Inflammatory macrophage treated with lipopolysaccharide for 4 hours (primary cell): Measurements from ENCODE around the gene KCNC1.
A peak's percentile ranks its signal among the peaks of the same experiment; 100 is the strongest.

Experiments used
- DNase-seq: peaks from one replicate; pipeline ENCODE4 v3.0.0-alpha.2; 2020

The KCNC1 gene

DNA sequence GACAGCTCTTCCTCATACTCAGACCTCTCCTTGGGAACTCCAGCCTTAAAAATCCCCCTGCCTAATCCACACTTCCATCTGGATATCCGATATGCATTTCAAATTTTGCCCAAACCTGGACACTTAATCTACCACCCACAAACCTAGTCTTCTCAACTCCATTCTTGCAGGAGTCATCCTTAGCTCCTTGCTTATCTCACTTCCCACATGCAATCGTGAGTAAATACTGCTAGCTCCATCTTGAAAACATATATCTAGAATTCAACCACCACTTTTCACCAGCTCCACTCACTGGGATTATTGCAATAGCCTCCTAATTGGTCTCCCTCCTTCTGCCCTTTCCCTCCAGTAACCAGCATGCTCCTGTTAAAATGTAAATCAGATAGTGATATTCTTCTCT is 17.8 kb upstream of the KCNC1 start:
- no peak for DNase-seq

DNA sequence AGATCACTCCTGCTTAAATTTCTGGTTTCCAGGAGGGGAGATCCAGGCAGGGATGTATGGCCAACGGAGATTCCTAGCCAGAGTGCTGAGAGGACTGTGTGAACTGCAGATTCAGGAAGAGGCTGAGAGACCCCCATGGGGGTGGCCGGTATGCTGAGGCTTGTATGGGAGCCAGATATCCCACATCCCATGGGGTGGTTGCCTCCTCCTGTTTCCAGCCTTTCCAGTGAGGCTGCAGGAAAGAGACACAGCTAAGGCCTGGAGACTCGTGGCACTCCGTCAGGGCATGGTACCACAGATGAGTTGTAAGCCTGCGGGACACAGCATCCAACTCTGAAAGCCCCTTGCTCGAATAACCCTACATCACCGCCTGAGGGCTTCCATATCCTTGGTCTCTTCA is 16.6 kb upstream of the KCNC1 start:
- DNase-seq, result no peak

DNA sequence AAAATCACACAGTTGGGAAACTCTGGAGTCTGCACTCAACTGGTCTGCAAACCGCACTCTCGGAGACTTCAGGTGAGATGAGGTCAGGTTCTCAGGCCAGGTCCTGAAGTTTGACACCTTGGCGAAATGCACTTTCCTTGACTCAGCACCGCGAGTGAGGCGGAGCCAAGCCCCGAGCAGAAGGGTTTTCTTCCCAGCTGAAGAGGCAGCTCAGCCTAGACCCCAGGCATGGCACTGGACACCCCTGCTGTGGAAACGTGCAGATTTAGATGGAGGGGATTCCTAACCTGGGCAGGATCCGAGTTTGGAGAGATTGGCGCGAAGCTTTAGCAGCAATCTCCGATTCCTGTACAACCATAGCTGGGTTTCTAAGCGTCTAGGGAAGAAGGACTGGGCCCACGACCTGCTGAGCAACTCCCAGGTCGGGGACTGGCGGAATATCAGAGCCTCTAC is 16.0 kb upstream of the KCNC1 start:
- no peak for DNase-seq

DNA sequence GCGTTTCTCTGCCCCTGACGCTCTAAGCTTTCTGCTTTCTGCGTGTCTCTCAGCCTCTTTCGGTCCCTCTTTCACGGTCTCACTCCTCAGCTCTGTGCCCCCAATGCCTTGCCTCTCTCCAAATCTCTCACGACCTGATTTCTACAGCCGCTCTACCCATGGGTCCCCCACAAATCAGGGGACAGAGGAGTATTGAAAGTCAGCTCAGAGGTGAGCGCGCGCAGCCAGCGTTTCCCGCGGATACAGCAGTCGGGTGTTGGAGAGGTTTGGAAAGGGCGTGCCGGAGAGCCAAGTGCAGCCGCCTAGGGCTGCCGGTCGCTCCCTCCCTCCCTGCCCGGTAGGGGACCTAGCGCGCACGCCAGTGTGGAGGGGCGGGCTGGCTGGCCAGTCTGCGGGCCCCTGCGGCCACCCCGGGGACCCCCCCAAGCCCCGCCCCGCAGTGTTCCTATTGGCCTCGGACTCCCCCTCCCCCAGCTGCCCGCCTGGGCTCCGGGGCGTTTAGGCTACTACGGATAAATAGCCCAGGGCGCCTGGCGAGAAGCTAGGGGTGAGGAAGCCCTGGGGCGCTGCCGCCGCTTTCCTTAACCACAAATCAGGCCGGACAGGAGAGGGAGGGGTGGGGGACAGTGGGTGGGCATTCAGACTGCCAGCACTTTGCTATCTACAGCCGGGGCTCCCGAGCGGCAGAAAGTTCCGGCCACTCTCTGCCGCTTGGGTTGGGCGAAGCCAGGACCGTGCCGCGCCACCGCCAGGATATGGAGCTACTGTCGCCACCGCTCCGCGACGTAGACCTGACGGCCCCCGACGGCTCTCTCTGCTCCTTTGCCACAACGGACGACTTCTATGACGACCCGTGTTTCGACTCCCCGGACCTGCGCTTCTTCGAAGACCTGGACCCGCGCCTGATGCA is 15.3 kb upstream of the KCNC1 start, which contains the start of gene MYOD1:
TSS of gene MYOD1 (plus strand) at position 544 of the 910 bp plus-strand sequence. CDS start at position 756, 212 bp downstream.
- DNase-seq, result no peak

DNA sequence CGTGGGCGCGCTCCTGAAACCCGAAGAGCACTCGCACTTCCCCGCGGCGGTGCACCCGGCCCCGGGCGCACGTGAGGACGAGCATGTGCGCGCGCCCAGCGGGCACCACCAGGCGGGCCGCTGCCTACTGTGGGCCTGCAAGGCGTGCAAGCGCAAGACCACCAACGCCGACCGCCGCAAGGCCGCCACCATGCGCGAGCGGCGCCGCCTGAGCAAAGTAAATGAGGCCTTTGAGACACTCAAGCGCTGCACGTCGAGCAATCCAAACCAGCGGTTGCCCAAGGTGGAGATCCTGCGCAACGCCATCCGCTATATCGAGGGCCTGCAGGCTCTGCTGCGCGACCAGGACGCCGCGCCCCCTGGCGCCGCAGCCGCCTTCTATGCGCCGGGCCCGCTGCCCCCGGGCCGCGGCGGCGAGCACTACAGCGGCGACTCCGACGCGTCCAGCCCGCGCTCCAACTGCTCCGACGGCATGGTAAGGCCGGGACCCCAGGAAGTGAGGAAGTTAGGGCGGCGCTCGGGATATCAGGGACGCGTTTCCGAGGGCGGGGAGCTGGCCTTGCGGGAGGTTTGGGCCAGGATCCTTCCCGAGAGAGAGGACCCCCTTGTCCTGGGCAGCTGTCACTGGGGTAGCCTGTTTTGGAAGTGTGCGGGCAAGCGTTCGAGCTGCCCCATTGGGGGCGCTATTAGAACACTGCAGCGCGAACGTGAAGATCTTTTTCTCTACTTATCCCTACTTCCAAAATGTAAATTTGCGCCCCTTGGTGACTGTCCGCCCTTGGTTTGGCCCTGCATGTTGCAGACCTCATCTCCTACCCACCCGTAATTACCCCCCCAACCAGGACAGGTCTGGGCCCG is 14.4 kb upstream of the KCNC1 start:
- DNase-seq, result no peak

DNA sequence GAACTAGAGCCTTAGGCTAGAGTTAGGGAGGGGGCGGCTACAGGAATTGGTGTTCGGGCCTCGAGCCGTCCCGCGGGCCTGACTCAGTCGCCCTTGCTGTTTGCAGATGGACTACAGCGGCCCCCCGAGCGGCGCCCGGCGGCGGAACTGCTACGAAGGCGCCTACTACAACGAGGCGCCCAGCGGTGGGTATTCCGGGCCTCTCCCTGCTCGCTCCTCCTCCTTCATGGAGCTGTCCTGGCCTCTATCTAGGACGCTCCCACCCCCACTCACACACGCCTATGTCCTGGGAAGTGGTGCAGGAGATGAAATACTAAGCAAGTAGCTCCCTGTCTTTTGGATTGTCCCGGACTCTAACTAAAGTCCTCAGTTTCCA is 13.8 kb upstream of the KCNC1 start:
- DNase-seq, result no peak

DNA sequence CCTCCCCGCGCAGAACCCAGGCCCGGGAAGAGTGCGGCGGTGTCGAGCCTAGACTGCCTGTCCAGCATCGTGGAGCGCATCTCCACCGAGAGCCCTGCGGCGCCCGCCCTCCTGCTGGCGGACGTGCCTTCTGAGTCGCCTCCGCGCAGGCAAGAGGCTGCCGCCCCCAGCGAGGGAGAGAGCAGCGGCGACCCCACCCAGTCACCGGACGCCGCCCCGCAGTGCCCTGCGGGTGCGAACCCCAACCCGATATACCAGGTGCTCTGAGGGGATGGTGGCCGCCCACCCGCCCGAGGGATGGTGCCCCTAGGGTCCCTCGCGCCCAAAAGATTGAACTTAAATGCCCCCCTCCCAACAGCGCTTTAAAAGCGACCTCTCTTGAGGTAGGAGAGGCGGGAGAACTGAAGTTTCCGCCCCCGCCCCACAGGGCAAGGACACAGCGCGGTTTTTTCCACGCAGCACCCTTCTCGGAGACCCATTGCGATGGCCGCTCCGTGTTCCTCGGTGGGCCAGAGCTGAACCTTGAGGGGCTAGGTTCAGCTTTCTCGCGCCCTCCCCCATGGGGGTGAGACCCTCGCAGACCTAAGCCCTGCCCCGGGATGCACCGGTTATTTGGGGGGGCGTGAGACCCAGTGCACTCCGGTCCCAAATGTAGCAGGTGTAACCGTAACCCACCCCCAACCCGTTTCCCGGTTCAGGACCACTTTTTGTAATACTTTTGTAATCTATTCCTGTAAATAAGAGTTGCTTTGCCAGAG is 13.2 kb upstream of the KCNC1 start:
- no peak for DNase-seq

DNA sequence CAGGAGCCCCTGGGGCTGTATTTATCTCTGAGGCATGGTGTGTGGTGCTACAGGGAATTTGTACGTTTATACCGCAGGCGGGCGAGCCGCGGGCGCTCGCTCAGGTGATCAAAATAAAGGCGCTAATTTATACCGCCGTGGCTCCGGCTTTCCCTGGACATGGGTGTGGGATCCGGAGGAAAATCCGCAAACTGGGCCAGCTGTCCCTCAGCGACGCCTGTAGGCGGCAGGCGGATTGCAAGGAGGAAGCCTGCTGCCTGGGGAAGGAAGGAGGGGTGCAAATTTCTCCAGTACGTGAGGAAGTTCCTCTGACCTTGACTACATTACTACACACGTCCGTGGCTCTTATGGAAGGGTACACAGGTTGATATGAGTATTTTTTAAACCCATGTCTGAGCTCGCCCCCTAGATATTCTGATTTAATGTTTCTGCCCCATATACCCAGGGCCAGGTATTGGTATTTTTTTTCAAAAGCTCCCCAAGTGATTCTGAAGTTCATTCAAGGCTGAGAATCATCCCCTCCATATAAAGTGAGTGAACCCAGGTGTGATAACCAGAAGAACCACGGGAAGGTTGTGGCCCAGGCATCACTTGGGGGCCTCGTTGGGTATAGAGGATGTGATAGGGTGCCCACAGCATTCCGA is 12.5 kb upstream of the KCNC1 start:
- DNase-seq, result no peak

DNA sequence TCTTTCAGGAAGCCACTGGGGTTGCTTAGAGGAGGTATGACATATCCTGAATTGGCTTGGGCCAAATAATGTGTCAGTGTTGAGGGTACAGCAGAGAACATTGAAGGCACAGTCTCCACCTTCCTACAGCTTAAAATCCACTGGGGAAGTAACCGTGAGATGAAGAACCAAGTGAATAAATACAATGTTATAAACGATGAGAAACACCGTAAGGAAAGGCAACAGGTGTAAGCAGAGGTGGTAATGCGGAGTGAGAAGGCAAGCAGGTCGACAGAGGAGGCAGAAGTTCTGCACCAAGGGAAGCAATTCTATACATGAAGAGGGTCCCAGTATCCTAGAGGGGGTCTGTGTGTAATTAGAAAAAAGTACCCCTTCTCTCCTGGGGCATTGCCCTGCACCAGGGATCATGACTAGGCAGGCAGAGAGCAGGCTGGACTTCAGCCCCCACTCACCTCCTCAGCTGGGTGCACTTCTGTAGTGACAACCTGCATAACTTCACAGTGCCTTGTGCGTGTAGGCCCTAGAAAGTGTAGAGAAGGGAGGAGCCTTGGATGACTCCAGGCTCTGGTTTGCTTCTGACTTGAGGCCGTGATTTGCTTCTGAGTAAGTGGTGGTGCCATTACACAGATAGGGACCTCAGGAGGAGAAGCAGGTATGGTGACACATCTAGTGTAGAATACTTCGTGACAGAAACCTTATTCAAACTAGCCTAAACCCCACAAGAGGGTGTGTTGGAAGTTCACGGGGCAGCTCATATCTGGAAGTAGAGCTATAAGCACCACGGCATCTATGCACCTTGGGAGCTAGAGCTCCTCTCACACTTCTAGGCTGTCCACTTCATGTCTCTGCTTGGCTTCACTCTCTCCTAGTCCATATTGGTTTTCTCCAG is 10.3 kb upstream of the KCNC1 start:
- no peak for DNase-seq

DNA sequence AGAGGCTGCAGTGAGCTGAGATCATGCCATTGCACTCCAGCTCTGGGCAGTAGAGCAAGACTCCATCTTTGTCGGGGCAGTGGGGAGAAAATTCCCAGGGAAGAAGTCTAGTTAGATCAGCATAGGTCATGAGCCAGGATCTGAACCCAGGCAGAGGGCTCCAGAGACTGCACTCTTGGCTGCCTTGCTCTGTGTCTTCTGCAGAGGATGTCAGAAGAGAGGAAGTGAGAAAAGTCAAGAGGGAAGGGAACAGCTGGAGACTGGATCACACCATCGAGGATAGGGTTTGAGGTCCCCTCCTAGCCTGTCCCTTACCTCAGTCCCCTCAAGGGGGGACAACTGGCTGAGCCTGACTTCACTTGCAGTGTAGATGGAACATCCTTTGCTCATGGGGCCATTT is 9.4 kb upstream of the KCNC1 start:
- no peak for DNase-seq

DNA sequence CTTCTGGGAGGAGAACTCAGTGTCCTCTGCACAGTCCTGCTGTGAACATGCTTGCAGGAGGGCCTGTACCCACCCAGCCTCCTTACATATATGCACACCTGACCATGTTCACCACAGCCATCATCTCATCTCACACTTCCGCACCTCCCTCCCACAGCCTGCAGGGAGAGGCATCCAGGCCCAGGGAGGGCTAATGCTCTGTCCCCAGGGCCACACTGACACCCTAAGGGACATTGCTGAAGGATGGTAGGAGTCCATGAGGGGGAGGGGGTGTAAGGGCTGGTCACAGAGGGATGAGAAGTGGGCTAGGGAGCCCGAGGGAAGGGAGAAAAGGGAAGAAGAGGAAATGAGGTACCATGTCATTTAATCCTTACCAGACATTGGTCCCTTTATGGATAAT is 4.4 kb upstream of the KCNC1 start:
- DNase-seq, result no peak

DNA sequence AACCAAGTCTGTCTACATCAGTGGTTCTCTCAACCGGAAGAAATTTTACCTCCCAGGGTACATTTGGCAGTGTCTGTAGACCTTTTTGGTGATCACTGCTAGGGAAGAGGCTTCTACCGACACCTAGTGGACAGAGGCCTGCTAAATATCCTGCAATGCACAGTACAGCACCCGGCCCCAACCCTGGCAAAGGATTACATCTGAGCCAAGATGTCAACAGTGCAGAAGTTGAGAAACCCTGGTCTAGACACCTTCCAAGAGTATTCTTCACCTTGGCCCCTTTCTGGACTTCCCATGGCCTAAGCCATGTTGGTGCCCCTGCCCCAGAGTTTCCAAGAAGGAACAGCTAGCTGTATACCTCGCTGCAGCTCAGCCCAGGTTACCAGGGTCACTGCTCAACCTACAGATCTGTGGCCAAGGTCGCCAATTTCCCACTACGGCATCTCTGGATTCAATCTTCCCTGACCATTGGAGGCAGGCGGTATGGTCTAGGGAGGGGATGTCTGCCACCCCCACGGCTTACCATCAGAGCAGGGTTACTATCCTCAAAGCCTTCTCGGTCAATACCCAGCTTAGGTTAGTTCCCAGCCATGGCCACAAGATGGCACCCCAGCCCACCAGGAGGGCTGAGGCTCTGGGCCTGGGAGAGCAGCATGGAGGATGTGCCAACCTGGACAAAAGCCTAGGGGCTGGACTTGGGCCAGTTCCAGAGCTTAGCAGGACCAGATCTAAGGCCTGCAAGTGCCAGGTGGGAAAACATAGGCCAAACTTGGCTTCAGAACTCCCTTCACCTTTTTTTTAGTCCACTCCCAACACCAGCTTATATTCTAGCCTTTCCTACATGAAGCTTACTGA is 3.7 kb upstream of the KCNC1 start:
- peak; percentile 53 for DNase-seq

DNA sequence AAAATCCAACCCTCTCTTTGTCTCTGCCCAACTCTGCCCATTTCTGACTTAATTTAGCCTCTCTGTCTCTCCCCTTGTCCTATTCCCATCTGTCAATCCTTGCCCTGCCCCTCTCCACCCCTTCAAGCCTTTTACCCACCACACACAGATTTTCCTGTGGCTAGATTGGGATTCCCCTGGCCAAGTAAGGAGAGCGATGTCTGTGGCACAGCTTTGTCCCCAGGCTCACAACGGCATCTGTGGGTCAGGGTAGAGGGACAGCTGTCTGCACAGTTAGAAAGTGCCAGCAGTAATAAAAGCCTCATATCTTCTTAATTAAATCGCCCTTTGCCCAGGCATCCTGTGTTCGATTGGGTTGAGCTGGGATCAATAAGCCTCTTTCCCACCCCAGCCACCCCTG is 1.3 kb upstream of the KCNC1 start:
- no peak for DNase-seq

DNA sequence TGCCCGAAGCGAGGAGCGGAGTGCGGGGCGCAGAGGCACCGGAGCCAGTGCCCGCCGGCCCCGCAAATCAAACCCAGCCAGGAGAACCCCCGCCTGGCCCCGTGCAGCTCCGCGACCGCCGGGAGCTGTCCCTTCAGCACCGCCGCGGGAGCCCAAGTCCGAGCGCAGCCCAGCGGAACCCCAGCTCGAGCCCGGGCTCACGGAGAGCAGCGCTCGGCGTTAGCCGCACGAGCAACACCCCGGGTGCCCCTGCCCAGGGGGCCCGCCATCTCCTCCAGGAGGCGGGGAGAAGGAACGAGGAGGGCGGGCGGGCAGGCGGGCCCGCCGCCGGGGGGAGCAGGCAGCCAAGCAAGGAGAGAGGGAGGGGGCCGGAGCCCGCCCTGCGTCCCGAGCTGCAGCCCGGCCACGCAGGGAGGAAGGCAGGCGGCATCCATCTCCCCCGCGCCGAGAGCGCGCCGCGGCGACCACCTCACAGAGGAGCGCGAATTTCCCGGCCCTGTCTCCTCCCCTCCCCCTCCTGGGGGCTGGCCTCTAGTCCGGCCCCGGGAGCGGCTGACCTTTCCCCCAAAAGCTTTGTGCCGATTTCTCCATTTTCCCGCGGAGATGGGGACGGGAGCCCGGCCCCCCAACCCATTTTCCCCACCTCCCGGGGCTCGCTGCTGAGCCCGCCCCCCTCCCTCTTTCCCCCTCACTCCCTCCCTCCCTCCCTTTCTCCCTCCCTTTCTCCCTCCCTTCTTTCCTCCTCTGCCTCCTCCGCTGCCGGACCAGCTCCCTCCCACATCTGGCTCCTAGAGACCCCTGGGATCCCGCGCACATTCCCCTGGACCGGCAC is 621 bp downstream of the KCNC1 start:
- peak; percentile 26 for DNase-seq

DNA sequence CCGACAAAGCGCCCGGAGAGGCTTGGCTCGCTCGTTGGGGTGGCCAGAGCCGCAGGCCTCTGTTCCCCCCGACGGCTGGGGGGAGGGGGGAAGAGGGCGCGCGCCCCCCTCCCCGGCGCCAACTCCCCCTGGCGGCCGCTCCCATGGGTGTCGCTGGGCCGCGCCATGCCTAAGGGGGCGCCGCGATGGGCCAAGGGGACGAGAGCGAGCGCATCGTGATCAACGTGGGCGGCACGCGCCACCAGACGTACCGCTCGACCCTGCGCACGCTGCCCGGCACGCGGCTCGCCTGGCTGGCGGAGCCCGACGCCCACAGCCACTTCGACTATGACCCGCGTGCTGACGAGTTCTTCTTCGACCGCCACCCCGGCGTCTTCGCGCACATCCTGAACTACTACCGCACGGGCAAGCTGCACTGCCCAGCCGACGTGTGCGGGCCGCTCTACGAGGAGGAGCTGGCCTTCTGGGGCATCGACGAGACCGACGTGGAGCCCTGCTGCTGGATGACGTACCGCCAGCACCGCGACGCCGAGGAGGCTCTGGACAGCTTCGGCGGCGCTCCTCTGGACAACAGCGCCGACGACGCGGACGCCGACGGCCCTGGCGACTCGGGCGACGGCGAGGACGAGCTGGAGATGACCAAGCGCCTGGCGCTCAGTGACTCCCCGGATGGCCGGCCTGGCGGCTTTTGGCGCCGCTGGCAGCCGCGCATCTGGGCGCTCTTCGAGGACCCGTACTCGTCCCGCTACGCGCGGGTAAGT is 1.4 kb downstream of the KCNC1 start:
- DNase-seq, result no peak

DNA sequence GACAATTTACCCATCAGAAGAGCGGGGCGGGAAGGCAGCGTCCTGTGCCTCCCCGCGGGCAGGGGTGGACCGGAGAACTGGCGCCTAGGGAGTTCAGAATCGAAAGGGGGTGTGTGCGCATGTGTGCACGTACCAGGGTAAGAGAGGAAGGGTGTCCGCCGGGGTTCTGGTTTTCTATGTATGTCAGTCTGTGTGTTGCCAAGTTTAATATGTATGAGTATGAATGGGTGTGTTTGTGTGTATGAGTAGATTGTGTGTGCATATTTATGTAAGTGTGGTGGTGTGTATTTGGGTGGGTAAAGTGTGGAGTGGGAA is 2.0 kb downstream of the KCNC1 start:
- no peak for DNase-seq

DNA sequence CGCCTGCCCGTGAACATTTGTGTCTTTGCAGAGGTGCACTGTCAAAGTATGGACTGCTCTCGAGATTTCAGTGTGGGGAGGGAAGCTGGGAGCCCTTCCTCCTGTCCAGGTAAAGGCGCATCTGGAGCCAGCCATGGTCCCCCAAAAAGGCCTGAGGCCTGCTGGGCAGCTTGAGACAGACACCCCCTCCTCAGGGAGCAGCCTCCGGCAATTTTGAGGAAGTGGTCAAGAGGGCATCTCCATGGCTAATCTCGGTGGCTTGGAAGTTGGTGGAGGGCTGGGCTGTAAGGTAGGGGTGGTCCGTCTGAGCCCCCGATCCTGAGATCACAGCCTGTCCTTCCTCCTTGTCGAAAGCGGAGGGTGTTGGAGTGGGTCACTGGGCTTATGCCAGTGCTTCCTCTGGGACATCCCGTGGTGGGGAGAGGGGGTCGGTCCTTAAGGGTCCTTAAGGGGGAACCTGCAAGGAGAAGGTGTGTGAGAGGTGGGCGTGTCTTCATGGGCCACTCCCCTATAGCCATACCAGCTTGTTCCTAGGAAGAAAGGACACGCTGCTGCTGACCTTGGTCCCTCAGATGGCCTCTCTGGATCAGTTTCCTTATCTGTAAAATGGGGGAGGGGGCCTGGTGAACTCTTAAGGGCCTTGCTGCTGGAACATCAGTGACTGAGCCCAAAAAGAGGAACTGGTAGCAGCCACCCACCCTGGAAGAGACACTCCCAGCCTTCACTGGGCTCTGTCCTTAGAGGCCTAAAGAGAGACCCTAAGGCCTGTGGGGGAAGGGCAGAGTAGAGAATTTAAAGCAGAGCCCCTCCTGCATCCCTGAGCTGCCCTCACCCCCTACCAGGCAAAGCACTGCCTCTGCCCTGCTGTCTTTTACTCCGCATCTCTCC is 2.6 kb downstream of the KCNC1 start:
- DNase-seq, result no peak
